Ascending aorta (tissue), 2 donors: ENCODE measurements around the gene SEPSECS. TPM values are rescaled to one million over a fixed set of nuclear protein-coding genes. Genes with fewer than 3 reads are reported as not detected.

ENCODE experiments used
- DNase-seq, 2 donors: peaks; one replicate each; pipeline ENCODE4 v3.0.0-alpha.2; 2019; ENCODE audit warnings: low spot score in 2 of 2
- H3K27ac ChIP-seq, 2 donors: fragments of 200-600 bp; sonication (generic); one replicate each; pipeline ENCODE4 v1.5.1; 2016 to 2017; ENCODE audit warnings: mild to moderate bottlenecking in 1 of 2
- H3K27me3 ChIP-seq: fragments of 200-600 bp; sonication (generic); one replicate; pipeline ENCODE4 v1.5.1; 2017
- H3K36me3 ChIP-seq, 2 donors: fragments of 200-600 bp; sonication (generic); one replicate each; pipeline ENCODE4 v1.5.1; 2016
- H3K4me1 ChIP-seq, 2 donors: fragments of 200-600 bp; sonication (generic); one replicate each; pipeline ENCODE4 v1.5.1; 2016 to 2017; ENCODE audit warnings: mild to moderate bottlenecking in 1 of 2
- H3K4me3 ChIP-seq, 2 donors: fragments of 200-600 bp; sonication (generic); one replicate each; pipeline ENCODE4 v1.5.1; 2016 to 2017; ENCODE audit warnings: mild to moderate bottlenecking in 1 of 2
- H3K9me3 ChIP-seq, 2 donors: fragments of 200-600 bp; sonication (generic); one replicate each; pipeline ENCODE4 v1.5.1; 2016
- CTCF ChIP-seq, 3 experiments: fragments of 200-600 bp in 2 of 3; fragments of 450-650 bp in 1 of 3; sonication (generic) in 2 of 3; IDR thresholded peaks; one replicate each; pipeline ENCODE4 v1.5.1; 2016 to 2019; ENCODE audit warnings: antibody characterized with exemption in 3 of 3, mild to moderate bottlenecking in 1 of 3, moderate library complexity in 1 of 3
- intact Hi-C: fragments of 100-400 bp; cut with DNase I; formaldehyde crosslinking; loops from one replicate; pipeline ENCODE4 v1.15.1; 2023
- total RNA-seq: library from RNA; depleted of rRNA; stranded (reverse); fragments of >200 nt; gene quantifications from one replicate; pipeline ENCODE4 v1.1.0, GENCODE V29; 2016

Gene SEPSECS
- total RNA-seq, 1 donor from 2014 or later = 5.2 TPM

DNA sequence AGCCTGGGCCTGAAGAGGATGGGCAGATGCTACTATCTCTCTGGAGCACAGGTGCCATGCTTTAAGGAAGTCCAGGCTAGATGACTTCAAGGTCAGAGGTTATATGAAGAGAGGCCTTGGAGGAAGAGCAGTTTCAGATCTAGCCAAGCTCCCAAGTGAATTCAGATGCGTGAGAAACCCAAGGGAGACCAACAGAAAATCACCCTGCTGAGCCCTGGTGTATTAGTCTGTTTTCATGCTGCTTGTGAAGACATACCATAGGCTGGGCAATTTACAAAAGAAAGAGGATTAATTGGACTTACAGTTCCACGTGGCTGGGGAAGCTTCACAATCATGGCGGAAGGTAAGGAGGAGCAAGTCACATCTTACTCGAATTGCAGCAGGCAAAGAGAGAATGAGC lies 81.7 kb downstream of the SEPSECS start:
- H3K36me3 ChIP-seq = no peaks in the 10 kb centered on the region
- no peak for DNase-seq
- H3K27ac ChIP-seq = no peak overlapping the region
- intact Hi-C loops = no loop called here
- no peaks in the 10 kb centered on the region for H3K4me1 ChIP-seq
- TF ChIP-seq CTCF (IDR thresholded peaks at IDR 0.05) = no peak
- H3K4me3 ChIP-seq = no peak overlapping the region
- H3K27me3 ChIP-seq = no peaks in the 10 kb centered on the region
- no peaks in the 10 kb centered on the region for H3K9me3 ChIP-seq

DNA sequence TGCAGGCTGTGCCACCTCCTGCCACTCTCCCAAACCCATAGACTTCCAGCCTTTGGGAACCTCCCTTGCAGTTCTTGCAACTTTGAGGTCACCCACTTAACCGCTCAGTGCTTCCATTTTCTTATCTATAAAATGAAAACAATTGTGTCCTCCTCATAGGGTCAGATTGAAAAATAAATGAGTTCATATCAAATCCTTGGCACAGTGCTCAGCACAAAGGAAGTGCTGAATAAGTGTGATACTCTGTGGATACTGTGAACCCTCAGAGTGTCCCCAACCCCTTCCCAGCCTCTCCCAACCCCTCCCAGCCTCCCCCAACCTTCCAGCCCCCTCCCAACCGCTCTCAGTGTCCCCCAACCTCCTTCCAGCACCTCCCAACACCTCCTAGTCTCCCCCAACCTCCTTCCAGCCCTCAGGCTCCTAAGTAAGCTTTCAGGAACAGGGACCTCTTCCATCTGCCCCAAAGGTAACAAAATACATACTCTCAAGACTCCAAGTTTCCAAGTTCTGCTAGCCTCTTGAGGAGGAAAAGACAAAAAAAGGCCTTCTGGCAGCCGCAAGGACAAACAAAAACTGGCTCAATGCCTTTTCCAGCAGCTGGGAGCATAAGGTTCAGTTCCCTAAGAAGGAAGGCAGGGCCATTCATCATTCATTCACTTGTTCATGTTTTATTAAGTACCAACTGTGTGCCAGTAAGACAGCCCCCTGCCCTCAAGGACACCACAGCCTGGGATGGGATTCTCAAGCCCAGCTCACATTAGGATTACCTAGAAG lies 83.4 kb downstream of the SEPSECS start:
- no peaks in the 10 kb centered on the region for H3K9me3 ChIP-seq
- TF ChIP-seq CTCF (IDR thresholded peaks at IDR 0.05) = no peak
- H3K27me3 ChIP-seq = no peaks in the 10 kb centered on the region
- intact Hi-C loops = no loop called here
- H3K27ac ChIP-seq = no peak overlapping the region
- H3K36me3 ChIP-seq = no peaks in the 10 kb centered on the region
- H3K4me1 ChIP-seq = no peaks in the 10 kb centered on the region
- H3K4me3 ChIP-seq = no peak overlapping the region
- no peak for DNase-seq

DNA sequence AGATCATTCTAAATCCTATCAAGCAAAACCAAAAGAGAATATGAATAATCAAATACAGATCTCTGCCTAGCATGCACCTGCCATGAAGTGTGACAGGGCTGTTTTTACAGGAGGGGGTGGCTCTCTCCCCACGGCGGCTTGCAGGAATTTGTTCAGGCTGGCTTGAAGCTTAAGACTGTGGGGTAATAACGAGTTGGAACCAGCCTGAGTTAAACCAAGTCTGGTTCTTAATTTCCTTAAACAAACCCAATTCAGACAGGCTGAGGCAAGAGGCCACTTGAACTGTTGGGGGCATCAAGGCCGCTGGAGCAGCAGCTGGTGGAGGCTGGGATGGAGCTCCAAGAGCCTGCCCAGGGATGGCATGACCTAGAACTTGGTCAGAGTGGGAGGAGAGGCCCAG lies 84.4 kb downstream of the SEPSECS start:
- H3K27ac ChIP-seq = no peak overlapping the region
- no peaks in the 10 kb centered on the region for H3K9me3 ChIP-seq
- TF ChIP-seq CTCF (IDR thresholded peaks at IDR 0.05) = no peak
- DNase-seq = no peak
- H3K36me3 ChIP-seq = no peaks in the 10 kb centered on the region
- no peaks in the 10 kb centered on the region for H3K27me3 ChIP-seq
- H3K4me1 ChIP-seq = no peaks in the 10 kb centered on the region
- intact Hi-C loops = no loop called here
- H3K4me3 ChIP-seq = no peak overlapping the region

- no peak for DNase-seq
- intact Hi-C loops = no loop called here
- Histone ChIP-seq H3K4me3 (no peak overlapping the region), H3K9me3 (no peaks in the 10 kb centered on the region), H3K27ac (no peak overlapping the region), H3K36me3 (no peaks in the 10 kb centered on the region), H3K27me3 (no peaks in the 10 kb centered on the region), H3K4me1 (no peaks in the 10 kb centered on the region)
- no peak for TF ChIP-seq CTCF (IDR thresholded peaks at IDR 0.05)
Measured at GRCh38 chr4:25075129-25075528, 85.1 kb downstream of the SEPSECS start.

- Histone ChIP-seq H3K27me3 (no peaks in the 10 kb centered on the region), H3K4me1 (no peaks in the 10 kb centered on the region), H3K27ac (no peak overlapping the region), H3K4me3 (no peak overlapping the region), H3K9me3 (no peaks in the 10 kb centered on the region), H3K36me3 (no peaks in the 10 kb centered on the region)
- no peak for TF ChIP-seq CTCF (IDR thresholded peaks at IDR 0.05)
- no peak for DNase-seq
- intact Hi-C loops = no loop called here
Measured at GRCh38 chr4:25070545-25070944, 89.7 kb downstream of the SEPSECS start.

Other genes with a start within 250 kb of the SEPSECS start
- 8.7 TPM for gene CCDC149, start 247.4 kb downstream of the SEPSECS start, total RNA-seq
- 2.2 TPM for gene LGI2, start 129.5 kb downstream of the SEPSECS start, total RNA-seq
- gene PI4K2B, start 73.6 kb upstream of the SEPSECS start, total RNA-seq = 9.8 TPM
- gene ZCCHC4, start 152.3 kb upstream of the SEPSECS start, total RNA-seq = 1.7 TPM
- gene ANAPC4, start 216.8 kb upstream of the SEPSECS start, total RNA-seq = 23.4 TPM